ENCODE data around the gene LRRC4B.

- TF ChIP-seq CTCF (tag by site-specific recombination; IDR thresholded peaks at IDR 0.05) (no peak), ZBTB11 (tag by site-specific recombination; conservative IDR thresholded peaks at IDR 0.05; ENCODE audit: low read depth) (no peak), SALL2 (tag by site-specific recombination; IDR thresholded peaks at IDR 0.05; ENCODE audit: borderline replicate concordance) (no peak)
These were observed 58.9 kb downstream of the LRRC4B start for GRCh38 chr19:50509366-50509765.
